ENCODE data around the gene ACTL10. TPM values are rescaled to one million over a fixed set of nuclear protein-coding genes. Genes with fewer than 3 reads are reported as not detected.
"Not testable (repeated sequence)": the region's sequence is repeated elsewhere in the genome, so short reads cannot be mapped to it uniquely, and the experiment has no call there.

The ACTL10 gene
- total RNA-seq, 1 experiment from 2014 or later: 0.46 TPM

- not testable (repeated sequence) for H4K91ac ChIP-seq (ENCODE audit: insufficient read length, low read depth, low read length); H2BK20ac ChIP-seq (ENCODE audit: low read depth, low read length, poor library complexity, severe bottlenecking); H3K27ac ChIP-seq (ENCODE audit: insufficient read length, low read depth, low read length); H3T11ph ChIP-seq (ENCODE audit: low read length); H3K27ac Mint-ChIP-seq; H3K14ac ChIP-seq (ENCODE audit: insufficient read depth, low read length); H3K4me3 Mint-ChIP-seq; H2AK5ac ChIP-seq (ENCODE audit: insufficient read length, low read length); H2BK15ac ChIP-seq (ENCODE audit: low read depth, low read length); H3K56ac ChIP-seq (ENCODE audit: insufficient read length, low read depth, low read length); DNase-seq; H3K4me2 ChIP-seq (ENCODE audit: insufficient read depth, insufficient read length, low read length); H3K23me2 ChIP-seq (ENCODE audit: insufficient read length, low read depth, low read length, poor library complexity, severe bottlenecking); H3K4me1 Mint-ChIP-seq; H4K5ac ChIP-seq (ENCODE audit: insufficient read length, low read depth, low read length); H3K9me3 ChIP-seq (ENCODE audit: control insufficient read depth, low read depth, low read length); H3K18ac ChIP-seq (ENCODE audit: insufficient read length, low read depth, low read length); H3K23ac ChIP-seq (ENCODE audit: insufficient read length, low read depth, low read length); H3K79me1 ChIP-seq (ENCODE audit: insufficient read depth, low read depth, low read length, poor library complexity, severe bottlenecking); H2BK5ac ChIP-seq (ENCODE audit: insufficient read length, low read length); H3K79me2 ChIP-seq (ENCODE audit: insufficient read depth, low read length); H3K4ac ChIP-seq (ENCODE audit: low read depth, low read length); H2BK120ac ChIP-seq (ENCODE audit: low read depth, low read length, poor library complexity, severe bottlenecking); H3K27me3 ChIP-seq (ENCODE audit: insufficient read depth, low read length); H2AFZ ChIP-seq (ENCODE audit: low read length); H4K8ac ChIP-seq (replicated peaks; ENCODE audit: insufficient read length, low read depth, low read length); H3K9ac ChIP-seq (ENCODE audit: extremely low read depth, insufficient read length, low read length); H3K4me1 ChIP-seq (ENCODE audit: insufficient read depth, low read length); H4K20me1 ChIP-seq (ENCODE audit: control insufficient read depth, insufficient read depth, insufficient read length); H2BK12ac ChIP-seq (ENCODE audit: insufficient read length, low read depth, low read length)
- Mint-ChIP-seq H3K27me3 (ENCODE audit: low read depth) (peaks cover 16% of the 10 kb centered on the region), H3K9me3 (peaks cover 26 to 36% of the 10 kb centered on the region in 2 experiments), H3K36me3 (ENCODE audit: insufficient read depth in 1 of 3, low read depth in 3 of 3) (peaks cover 10 to 27% (median 14%) of the 10 kb centered on the region in 3 experiments)
- no CpG with 5 or more reads among the region's 45 CpGs for WGBS (ENCODE audit: extremely low coverage, insufficient read length, low lambda C conversion rate)
Observed at GRCh38 chr20:33700696-33701441, 34.1 kb downstream of the ACTL10 start.

Measured in H9 (cell line).